DND-41 (cell line): Measurements from ENCODE around the gene FHIT.
"Not testable (repeated sequence)": the region's sequence is repeated elsewhere in the genome, so short reads cannot be mapped to it uniquely, and the experiment has no call there.

Source experiments
- ATAC-seq: fragments of 200-7000 bp; cut with Tn5 transposase; 3 replicates; pipeline ENCODE4 v1.9.1; 2021; ENCODE audit warnings: low read depth; ENCODE audit not compliant: insufficient read depth
- DNase-seq: peaks from one replicate; pipeline ENCODE4 v3.0.0-alpha.2; 2020
- H2AFZ ChIP-seq: 2 replicates; pipeline ENCODE4 v1.6.0; 2012; ENCODE audit warnings: low read depth, low read length
- H3K27ac ChIP-seq: 2 replicates; pipeline ENCODE4 v1.5.1; 2012; ENCODE audit warnings: low read length, inconsistent platforms
- H3K27me3 ChIP-seq: fragments of 200-600 bp; sonication (generic); 2 replicates; pipeline ENCODE4 v1.6.0; 2012; ENCODE audit warnings: low read length, mild to moderate bottlenecking, inconsistent platforms; ENCODE audit not compliant: insufficient read depth, poor library complexity
- H3K36me3 ChIP-seq: 2 replicates; pipeline ENCODE4 v1.5.1; 2012; ENCODE audit warnings: low read length, inconsistent platforms; ENCODE audit not compliant: insufficient read depth
- H3K4me1 ChIP-seq: 2 replicates; pipeline ENCODE4 v1.5.1; 2012; ENCODE audit warnings: mild to moderate bottlenecking, low read length; ENCODE audit not compliant: insufficient read depth
- H3K4me2 ChIP-seq: 2 replicates; pipeline ENCODE4 v1.6.0; 2012; ENCODE audit warnings: mild to moderate bottlenecking, moderate library complexity, low read length, inconsistent platforms; ENCODE audit not compliant: insufficient read depth
- H3K4me3 ChIP-seq, 2 experiments: fragments of 200-600 bp in 1 of 2; shearing (Covaris generic) in 1 of 2; 2 replicates each; pipeline ENCODE4 v1.5.1; 2012 to 2016; ENCODE audit warnings: inconsistent platforms in 2 of 2, low read length in 2 of 2, mild to moderate bottlenecking in 2 of 2, low read depth in 1 of 2, moderate library complexity in 1 of 2
- H3K79me2 ChIP-seq: 2 replicates; pipeline ENCODE4 v1.6.0; 2012; ENCODE audit warnings: low read length, inconsistent platforms; ENCODE audit not compliant: insufficient read depth
- H3K9ac ChIP-seq: 2 replicates; pipeline ENCODE4 v1.6.0; 2012; ENCODE audit warnings: low read depth, mild to moderate bottlenecking, inconsistent platforms, low read length, moderate library complexity
- H3K9me3 ChIP-seq: 2 replicates; pipeline ENCODE4 v1.5.1; 2012; ENCODE audit warnings: low read length, moderate library complexity, mild to moderate bottlenecking, inconsistent platforms; ENCODE audit not compliant: insufficient read depth, severe bottlenecking
- H4K20me1 ChIP-seq: 2 replicates; pipeline ENCODE4 v1.6.0; 2012; ENCODE audit warnings: low read length; ENCODE audit not compliant: insufficient read depth
- CTCF ChIP-seq: IDR thresholded peaks from 2 replicates; pipeline ENCODE4 v1.5.1; 2012; ENCODE audit warnings: borderline replicate concordance, low read length, moderate library complexity, mild to moderate bottlenecking; ENCODE audit not compliant: poor library complexity, severe bottlenecking; ENCODE audit errors: extremely low read depth
- EZH2 ChIP-seq: IDR thresholded peaks from 3 replicates; pipeline ENCODE4 v1.6.1; 2012; ENCODE audit warnings: borderline replicate concordance, low read depth, mild to moderate bottlenecking, moderate library complexity, low read length, inconsistent platforms; ENCODE audit not compliant: severe bottlenecking

The FHIT gene

GRCh38 chr3:60675424-60675823, 575.8 kb downstream of the FHIT start:
- no peak overlapping the region for H3K9ac ChIP-seq

GRCh38 chr3:60674870-60675269, 576.4 kb downstream of the FHIT start:
- Histone ChIP-seq H3K27ac (no peak overlapping the region), H4K20me1 (no peaks in the 10 kb centered on the region), H3K36me3 (no peaks in the 10 kb centered on the region), H2AFZ (no peak overlapping the region), H3K4me3 (no peak overlapping the region), H3K9me3 (peaks cover 3% of the 10 kb centered on the region), H3K4me2 (no peak overlapping the region), H3K4me1 (peaks cover 4% of the 10 kb centered on the region; the same call in 1 of the 2 replicates), H3K27me3 (no peaks in the 10 kb centered on the region), H3K79me2 (no peaks in the 10 kb centered on the region), H3K9ac (no peak overlapping the region)
- no peak for DNase-seq
- ATAC-seq = no peak
- TF ChIP-seq EZH2 = no peak
- TF ChIP-seq CTCF = no peak

More at GRCh38 chr3:60675424-60675823, 575.8 kb downstream of the FHIT start:
- no peak overlapping the region for H3K4me2 ChIP-seq
- no peak overlapping the region for H2AFZ ChIP-seq
- H3K9me3 ChIP-seq = peaks cover 3% of the 10 kb centered on the region
- DNase-seq (no peak), ATAC-seq (no peak)
- H3K4me1 ChIP-seq = peaks cover 4% of the 10 kb centered on the region; the same call in 1 of the 2 replicates
- H3K36me3 ChIP-seq = no peaks in the 10 kb centered on the region
- no peaks in the 10 kb centered on the region for H3K27me3 ChIP-seq
- TF ChIP-seq EZH2 (no peak), CTCF (no peak)
- H4K20me1 ChIP-seq = no peaks in the 10 kb centered on the region
- no peaks in the 10 kb centered on the region for H3K79me2 ChIP-seq
- no peak overlapping the region for H3K27ac ChIP-seq
- no peak overlapping the region for H3K4me3 ChIP-seq

GRCh38 chr3:60673123-60673522, 578.1 kb downstream of the FHIT start:
- no peaks in the 10 kb centered on the region for H3K36me3 ChIP-seq
- H2AFZ ChIP-seq = peak overlapping the region; percentile 51; the same call in 1 of the 2 replicates
- H3K4me1 ChIP-seq = peaks cover 4% of the 10 kb centered on the region; the same call in 1 of the 2 replicates

GRCh38 chr3:60672337-60672736, 578.9 kb downstream of the FHIT start:
- H3K79me2 ChIP-seq, ATAC-seq, DNase-seq, H3K4me3 ChIP-seq, H3K4me1 ChIP-seq, H3K4me2 ChIP-seq, H3K36me3 ChIP-seq, H3K9me3 ChIP-seq, H3K9ac ChIP-seq, H2AFZ ChIP-seq, H3K27me3 ChIP-seq, H4K20me1 ChIP-seq, H3K27ac ChIP-seq: not testable (repeated sequence)

More at GRCh38 chr3:60673123-60673522, 578.1 kb downstream of the FHIT start:
- no peaks in the 10 kb centered on the region for H3K27me3 ChIP-seq
- H3K9me3 ChIP-seq = peaks cover 3% of the 10 kb centered on the region
- TF ChIP-seq EZH2 (no peak), CTCF (no peak)
- peak overlapping the region; percentile 9; the same call in 1 of the 2 replicates for H3K4me2 ChIP-seq
- no peak overlapping the region; a peak in 1 of 4 replicates for H3K4me3 ChIP-seq
- no peaks in the 10 kb centered on the region for H3K79me2 ChIP-seq
- H3K9ac ChIP-seq = no peak overlapping the region
- ATAC-seq (no peak), DNase-seq (no peak)
- H4K20me1 ChIP-seq = no peaks in the 10 kb centered on the region
- peak overlapping the region; percentile 53; the same call in 1 of the 2 replicates for H3K27ac ChIP-seq
